Neural progenitor cell (in vitro differentiated cells): ENCODE data around the gene ARG2. TPM values are rescaled to one million over a fixed set of nuclear protein-coding genes. Genes with fewer than 3 reads are reported as not detected.

Experiments
- DNase-seq: peaks from one replicate; pipeline ENCODE4 v3.0.0-alpha.2; 2016; ENCODE audit warnings: low spot score
- H2AFZ ChIP-seq: fragments of 200-600 bp; sonication (generic); replicated peaks from 2 replicates; pipeline ENCODE4 v1.6.1; 2016; ENCODE audit warnings: antibody characterized with exemption
- H3F3A ChIP-seq: fragments of 200-600 bp; sonication (generic); 2 replicates; pipeline ENCODE4 v1.6.1; 2016; ENCODE audit warnings: antibody characterized with exemption, low read depth
- H3K27ac ChIP-seq: fragments of 200-600 bp; sonication (generic); 2 replicates; pipeline ENCODE4 v1.5.1; 2016; ENCODE audit warnings: mild to moderate bottlenecking
- H3K27me3 ChIP-seq: fragments of 200-600 bp; sonication (generic); 2 replicates; pipeline ENCODE4 v1.6.1; 2016; ENCODE audit warnings: mild to moderate bottlenecking, moderate library complexity
- H3K36me3 ChIP-seq: fragments of 200-600 bp; sonication (generic); 2 replicates; pipeline ENCODE4 v1.5.1; 2016
- H3K4me1 ChIP-seq: fragments of 200-600 bp; sonication (generic); 2 replicates; pipeline ENCODE4 v1.6.1; 2016; ENCODE audit warnings: mixed run types
- H3K4me2 ChIP-seq: fragments of 200-600 bp; sonication (generic); 2 replicates; pipeline ENCODE4 v1.6.1; 2016
- H3K4me3 ChIP-seq: fragments of 200-600 bp; sonication (generic); 2 replicates; pipeline ENCODE4 v1.5.1; 2016
- H3K79me2 ChIP-seq: fragments of 200-600 bp; sonication (generic); 2 replicates; pipeline ENCODE4 v1.6.1; 2016; ENCODE audit warnings: low read depth
- H3K9ac ChIP-seq: fragments of 200-600 bp; sonication (generic); 2 replicates; pipeline ENCODE4 v1.6.1; 2016
- H3K9me3 ChIP-seq: fragments of 200-600 bp; sonication (generic); 2 replicates; pipeline ENCODE4 v1.5.1; 2016; ENCODE audit warnings: low read depth
- H4K20me1 ChIP-seq: fragments of 200-600 bp; sonication (generic); 2 replicates; pipeline ENCODE4 v1.6.1; 2016; ENCODE audit warnings: low read depth
- H3K27ac Mint-ChIP-seq: 3 replicates; pipeline ENCODE4 v1.8.0; 2021; ENCODE audit warnings: mixed read lengths
- H3K27me3 Mint-ChIP-seq: 2 replicates; pipeline ENCODE4 v1.8.0; 2022; ENCODE audit warnings: low read depth, mild to moderate bottlenecking, inconsistent platforms, moderate library complexity, mixed read lengths; ENCODE audit not compliant: insufficient read depth
- H3K36me3 Mint-ChIP-seq: 3 replicates; pipeline ENCODE4 v1.8.0; 2021; ENCODE audit warnings: mixed read lengths
- H3K4me1 Mint-ChIP-seq: 3 replicates; pipeline ENCODE4 v1.8.0; 2021; ENCODE audit warnings: mixed read lengths
- H3K4me3 Mint-ChIP-seq: 3 replicates; pipeline ENCODE4 v1.8.0; 2021; ENCODE audit warnings: mild to moderate bottlenecking, moderate library complexity, mixed read lengths
- H3K9me3 Mint-ChIP-seq: 3 replicates; pipeline ENCODE4 v1.8.0; 2020; ENCODE audit warnings: mixed read lengths
- CTCF ChIP-seq: fragments of 200-600 bp; sonication (generic); IDR thresholded peaks from 2 replicates; pipeline ENCODE4 v1.5.1; 2017; ENCODE audit warnings: antibody characterized with exemption, mild to moderate bottlenecking
- EZH2 ChIP-seq: fragments of 200-600 bp; sonication (generic); IDR thresholded peaks from 2 replicates; pipeline ENCODE4 v1.6.1; 2017; ENCODE audit warnings: antibody characterized with exemption, mild to moderate bottlenecking, moderate library complexity
- EZH2phosphoT487 ChIP-seq: fragments of 200-600 bp; sonication (generic); IDR thresholded peaks from 2 replicates; pipeline ENCODE4 v1.6.1; 2017; ENCODE audit warnings: antibody characterized with exemption
- total RNA-seq: library from RNA; depleted of rRNA; stranded (reverse); fragments of >200 nt; gene quantifications from 2 replicates; pipeline ENCODE4 v1.2.3, GENCODE V29; 2015; ENCODE audit warnings: low replicate concordance

ARG2 gene
- total RNA-seq, 1 donor from 2014 or later: 92.4 TPM

GRCh38 chr14:67674139-67674479, 54.4 kb downstream of the ARG2 start:
- Histone ChIP-seq H3K79me2 (peaks cover 55% of the 10 kb centered on the region), H3F3A (peaks cover 38% of the 10 kb centered on the region), H3K9ac (peak overlapping the region; percentile 99), H3K9me3 (no peaks in the 10 kb centered on the region), H2AFZ (peak overlapping the region; percentile 88), H3K4me1 (peaks cover 7% of the 10 kb centered on the region), H3K4me2 (peak overlapping the region; percentile 90), H3K36me3 (peaks cover 4% of the 10 kb centered on the region), H3K27me3 (no peaks in the 10 kb centered on the region), H3K4me3 (peak overlapping the region; percentile 76), H3K27ac (peak overlapping the region; percentile 100), H4K20me1 (peaks cover 45% of the 10 kb centered on the region)
- peak; percentile 41 for TF ChIP-seq CTCF
- no peak for TF ChIP-seq EZH2
- Mint-ChIP-seq H3K4me1 (peaks cover 17% of the 10 kb centered on the region), H3K4me3 (peak overlapping the region; percentile 90), H3K27me3 (no peaks in the 10 kb centered on the region), H3K9me3 (no peaks in the 10 kb centered on the region), H3K36me3 (peaks cover 13% of the 10 kb centered on the region), H3K27ac (peak overlapping the region; percentile 55)
- peak; percentile 90 for DNase-seq

GRCh38 chr14:67674480-67675218, 54.9 kb downstream of the ARG2 start, which contains the start of gene VTI1B:
Gene VTI1B (minus strand): TSS chr14:67674632. CDS start chr14:67674489, 143 bp downstream.
- Mint-ChIP-seq H3K9me3 (no peaks in the 10 kb centered on the region), H3K36me3 (peaks cover 13% of the 10 kb centered on the region), H3K27me3 (no peaks in the 10 kb centered on the region), H3K4me3 (peak within 1 kb of the TSS; percentile 97), H3K27ac (peak within 1 kb of the TSS; percentile 99), H3K4me1 (peaks cover 17% of the 10 kb centered on the region)
- Histone ChIP-seq H3F3A (peaks cover 38% of the 10 kb centered on the region), H3K9ac (peak within 1 kb of the TSS; percentile 99), H3K36me3 (peaks cover 4% of the 10 kb centered on the region), H4K20me1 (peaks cover 47% of the 10 kb centered on the region), H2AFZ (peak within 1 kb of the TSS; percentile 88), H3K9me3 (no peaks in the 10 kb centered on the region), H3K4me1 (peaks cover 7% of the 10 kb centered on the region), H3K4me2 (peak within 1 kb of the TSS; percentile 90), H3K79me2 (peaks cover 51% of the 10 kb centered on the region), H3K4me3 (peak within 1 kb of the TSS; percentile 76), H3K27ac (peak within 1 kb of the TSS; percentile 100), H3K27me3 (no peaks in the 10 kb centered on the region)
- TF ChIP-seq EZH2: no peak
- peak; percentile 29 for TF ChIP-seq CTCF
- DNase-seq: peak; percentile 93

- Histone ChIP-seq H3K9ac (peak overlapping the region; percentile 99), H3K27me3 (no peaks in the 10 kb centered on the region), H3K4me1 (peaks cover 7% of the 10 kb centered on the region), H3K9me3 (no peaks in the 10 kb centered on the region), H3K4me2 (peak overlapping the region; percentile 90), H4K20me1 (peaks cover 49% of the 10 kb centered on the region), H3K79me2 (peaks cover 46% of the 10 kb centered on the region), H2AFZ (peak overlapping the region; percentile 88), H3K27ac (peak overlapping the region; percentile 100), H3F3A (peaks cover 38% of the 10 kb centered on the region), H3K36me3 (peaks cover 4% of the 10 kb centered on the region), H3K4me3 (peak overlapping the region; percentile 76)
- Mint-ChIP-seq H3K4me3 (peak overlapping the region; percentile 97), H3K9me3 (no peaks in the 10 kb centered on the region), H3K36me3 (peaks cover 13% of the 10 kb centered on the region), H3K4me1 (peaks cover 17% of the 10 kb centered on the region), H3K27me3 (no peaks in the 10 kb centered on the region), H3K27ac (peak overlapping the region; percentile 99)
- TF ChIP-seq CTCF (no peak), EZH2 (no peak), EZH2phosphoT487 (no peak)
- no peak for DNase-seq
Measured at GRCh38 chr14:67675219-67675582, 55.5 kb downstream of the ARG2 start.
